Muscle of leg (tissue), 11 donors: ENCODE measurements around the gene RTN4RL2. TPM values are rescaled to one million over a fixed set of nuclear protein-coding genes. Genes with fewer than 3 reads are reported as not detected.

Experiments
- DNase-seq: peaks from one replicate; pipeline ENCODE4 v3.0.0; 2013
- H3K27ac ChIP-seq: one replicate; pipeline ENCODE4 v1.5.1; 2013; ENCODE audit warnings: mild to moderate bottlenecking, low read length, control low read depth
- H3K27me3 ChIP-seq: one replicate; pipeline ENCODE4 v1.6.1; 2013; ENCODE audit warnings: low read length; ENCODE audit not compliant: control insufficient read depth, insufficient read depth
- H3K36me3 ChIP-seq: one replicate; pipeline ENCODE4 v1.6.1; 2013; ENCODE audit warnings: low read length; ENCODE audit not compliant: control insufficient read depth, insufficient read depth
- H3K4me1 ChIP-seq: one replicate; pipeline ENCODE4 v1.6.1; 2013; ENCODE audit warnings: low read length; ENCODE audit not compliant: control insufficient read depth, insufficient read depth
- H3K4me3 ChIP-seq: one replicate; pipeline ENCODE4 v1.5.1; 2013; ENCODE audit warnings: low read length, control low read depth
- H3K9me3 ChIP-seq: replicated peaks from 2 replicates; pipeline ENCODE4 v1.6.1; 2013; ENCODE audit warnings: low read depth, low read length; ENCODE audit not compliant: control insufficient read depth
- WGBS: methylation state at CpG from one replicate; pipeline ENCODE4 v1.1.5; 2013; ENCODE audit warnings: missing lambda C conversion rate; ENCODE audit not compliant: insufficient coverage; 5-methylcytosine and 5-hydroxymethylcytosine counted together
- polyA plus RNA-seq, 8 donors: library from polyadenylated mRNA; unstranded; fragments of 120-200 nt; gene quantifications; one replicate each; pipeline versions ENCODE4 v1.2.1 to v1.2.3, GENCODE V29; 2013; ENCODE audit warnings: inconsistent platforms in 1 of 8, low replicate concordance in 1 of 8; ENCODE audit not compliant: insufficient read length in 8 of 8, insufficient read depth in 1 of 8
- total RNA-seq: library from RNA; stranded (reverse); fragments of 120-200 nt; gene quantifications from one replicate; pipeline ENCODE4 v1.2.4, GENCODE V29; 2013

RTN4RL2 gene
- total and polyA plus RNA-seq, 9 donors: 2.0 to 27.2 (median 16.7) TPM

DNA sequence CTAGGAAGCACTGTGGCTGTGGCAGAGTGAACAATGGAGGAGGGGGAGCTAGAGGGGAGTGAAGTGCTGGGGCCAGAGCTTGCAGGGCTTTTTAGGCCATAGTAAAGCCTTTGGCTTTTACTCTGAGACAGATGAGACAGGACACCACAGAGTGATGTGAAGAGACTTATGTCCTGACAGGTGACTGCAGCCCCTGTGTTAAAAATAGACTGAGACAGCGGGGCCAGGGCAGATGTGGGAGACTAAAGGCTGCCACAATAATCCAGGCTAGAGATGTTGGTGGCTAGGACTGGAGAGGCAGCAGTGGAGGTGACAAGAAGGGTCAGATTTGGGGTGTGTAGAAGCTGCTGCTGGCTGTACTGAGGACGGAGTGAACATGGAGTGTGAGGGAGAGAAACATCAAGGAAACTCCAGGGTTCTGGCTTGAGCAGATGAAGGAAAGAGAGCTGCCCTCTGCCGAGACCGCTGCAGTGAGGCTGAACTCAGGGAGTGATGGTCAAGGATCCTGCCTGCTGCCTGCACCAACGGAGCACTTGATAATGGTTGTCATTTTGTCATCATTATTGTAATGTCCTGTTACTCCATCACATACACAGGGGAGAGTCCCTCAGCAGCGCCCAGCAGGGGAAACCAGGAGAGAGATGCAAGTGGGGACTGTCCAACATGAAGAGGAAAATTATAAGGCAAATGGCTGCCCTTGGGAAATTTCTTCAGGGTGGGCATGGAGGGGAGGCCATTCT lies 27.8 kb downstream of the RTN4RL2 start:
- peak overlapping the region; percentile 37 for H3K27ac ChIP-seq
- DNase-seq: peak; percentile 58
- H3K4me3 ChIP-seq: no peak overlapping the region
- peaks cover 36% of the 10 kb centered on the region for H3K4me1 ChIP-seq
- H3K36me3 ChIP-seq: peaks cover 30% of the 10 kb centered on the region
- 63% methylated on average over 2 of the region's 6 CpGs for WGBS
- H3K27me3 ChIP-seq: peaks cover 8% of the 10 kb centered on the region
- no peaks in the 10 kb centered on the region for H3K9me3 ChIP-seq

DNA sequence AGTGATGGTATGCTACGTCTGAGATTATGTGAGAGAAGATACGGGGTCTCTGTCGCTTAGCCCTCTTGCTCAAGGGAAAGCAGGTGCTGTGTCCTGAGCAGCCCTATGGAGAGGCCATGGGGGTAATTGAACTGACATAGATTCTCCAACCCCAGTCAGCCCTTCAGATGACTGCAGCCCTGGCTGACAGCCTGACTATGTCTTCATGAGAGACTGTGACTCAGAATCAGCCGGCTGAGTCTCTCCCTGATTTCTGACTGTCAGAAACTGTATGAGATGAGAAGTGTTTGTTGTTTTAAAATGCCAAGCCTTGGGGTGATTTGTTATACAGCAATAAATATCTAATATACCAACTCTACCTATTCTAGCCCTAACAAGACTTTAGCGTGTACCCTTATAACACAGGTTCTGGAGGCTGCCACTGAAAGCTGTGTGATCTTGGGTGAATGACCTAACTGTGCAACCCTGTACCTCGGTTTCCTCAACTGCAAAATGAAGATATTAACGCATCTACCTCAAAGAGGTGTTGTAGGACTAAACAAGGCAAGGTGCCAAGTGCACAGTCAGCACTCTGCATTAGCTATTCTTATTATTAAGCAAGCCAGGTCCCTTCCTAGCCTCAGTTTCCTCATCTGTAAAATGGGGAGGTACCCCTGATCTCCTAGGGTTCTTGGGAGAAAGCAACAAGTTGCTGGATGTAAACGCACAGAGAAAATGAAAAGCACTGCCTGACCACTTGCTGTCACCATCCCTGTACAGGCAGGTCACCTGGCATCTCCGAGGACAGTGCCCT lies 30.3 kb downstream of the RTN4RL2 start:
- Histone ChIP-seq H3K4me1 (peaks cover 40% of the 10 kb centered on the region), H3K9me3 (no peaks in the 10 kb centered on the region), H3K4me3 (no peak overlapping the region), H3K36me3 (peaks cover 21% of the 10 kb centered on the region), H3K27me3 (no peaks in the 10 kb centered on the region), H3K27ac (no peak overlapping the region)
- WGBS: 86% methylated on average over 5 of the region's 9 CpGs
- DNase-seq: peak; percentile 26

DNA sequence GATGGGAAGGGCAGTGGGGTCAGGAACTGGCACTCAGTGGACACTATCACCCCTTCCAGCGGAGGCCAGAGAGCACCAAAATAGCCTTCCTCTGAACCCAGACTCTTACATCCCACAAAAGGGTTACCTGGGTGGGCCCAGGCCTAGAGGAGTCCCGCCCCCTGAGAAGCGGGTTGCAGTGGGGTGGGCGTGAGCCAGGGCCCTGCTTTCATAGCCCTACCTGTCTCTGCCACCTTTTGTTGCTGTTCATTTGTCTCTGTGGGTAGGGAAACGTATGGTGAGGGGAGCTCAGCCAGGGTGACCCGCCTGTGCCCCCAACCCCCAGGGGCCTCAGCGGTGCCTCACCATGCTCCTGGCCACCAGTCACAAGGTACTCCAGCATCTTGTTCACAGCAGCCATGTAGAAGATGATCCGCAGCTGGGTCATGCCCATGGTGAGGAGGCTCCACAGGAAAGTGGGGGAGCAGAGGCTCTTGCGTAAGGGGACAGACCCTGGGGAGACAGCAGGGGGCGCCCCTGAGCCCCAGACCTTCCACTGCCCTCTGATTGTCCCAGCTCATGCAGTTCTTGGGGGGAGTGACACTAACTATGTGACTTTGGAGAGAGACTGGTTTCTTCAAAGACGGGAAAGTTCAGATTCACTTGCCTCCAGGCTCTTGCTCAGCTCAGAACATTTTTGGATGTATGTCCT lies 31.2 kb downstream of the RTN4RL2 start:
- no peaks in the 10 kb centered on the region for H3K27me3 ChIP-seq
- peaks cover 30% of the 10 kb centered on the region for H3K36me3 ChIP-seq
- 66% methylated on average over 6 of the region's 11 CpGs for WGBS
- H3K27ac ChIP-seq: no peak overlapping the region
- no peak for DNase-seq
- H3K9me3 ChIP-seq: no peaks in the 10 kb centered on the region
- peaks cover 40% of the 10 kb centered on the region for H3K4me1 ChIP-seq
- H3K4me3 ChIP-seq: no peak overlapping the region

DNA sequence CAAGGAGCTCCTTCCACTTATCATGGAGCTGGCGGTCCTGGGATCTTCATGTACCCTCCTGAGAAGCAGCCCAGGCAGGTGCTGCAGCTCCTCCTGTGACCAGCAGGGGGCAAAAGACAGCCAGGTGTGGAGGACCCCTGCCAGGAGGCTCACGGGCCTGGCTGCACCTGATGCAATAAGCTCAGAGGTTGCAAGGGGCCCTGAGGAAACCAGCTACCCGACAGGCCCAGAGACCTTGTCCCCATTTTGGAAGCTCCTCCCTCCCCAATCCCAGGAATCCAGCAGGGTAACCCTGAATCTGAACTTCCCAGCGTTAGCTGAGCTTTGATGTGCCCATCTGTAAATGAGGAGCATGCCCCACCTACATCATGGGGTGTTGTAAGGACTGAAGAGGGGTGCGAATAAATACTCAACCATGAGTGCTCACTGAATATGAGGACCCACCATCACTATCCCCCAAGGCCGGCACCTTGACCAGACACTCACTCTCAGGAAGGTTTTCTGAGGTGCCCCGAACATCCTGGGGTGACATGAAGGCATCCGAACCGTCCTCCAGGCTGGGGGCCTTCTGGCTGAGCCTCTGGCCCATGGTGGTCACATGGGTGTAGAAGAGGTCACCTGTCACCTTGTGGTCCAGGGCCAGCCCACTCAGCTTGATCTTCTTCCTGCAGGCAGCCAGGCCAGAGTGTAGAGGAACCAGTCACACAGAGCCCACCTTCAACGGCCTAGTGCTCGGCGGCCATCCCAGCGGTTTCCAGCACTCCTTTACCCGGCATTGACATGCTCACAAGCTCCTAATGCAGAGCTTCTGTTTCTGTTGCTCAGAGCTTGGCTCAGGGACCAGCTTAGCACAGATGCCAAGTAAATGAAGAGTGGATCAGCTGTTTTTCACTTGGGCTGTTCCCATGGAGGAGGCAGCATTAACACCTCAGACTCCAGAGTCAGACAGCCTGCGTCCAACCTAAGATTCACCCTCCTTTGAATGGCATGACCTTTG lies 33.5 kb downstream of the RTN4RL2 start:
- no peak overlapping the region for H3K27ac ChIP-seq
- WGBS: 57% methylated on average over 10 of the region's 15 CpGs
- no peak overlapping the region for H3K4me3 ChIP-seq
- no peaks in the 10 kb centered on the region for H3K9me3 ChIP-seq
- no peaks in the 10 kb centered on the region for H3K27me3 ChIP-seq
- H3K36me3 ChIP-seq: peaks cover 34% of the 10 kb centered on the region
- H3K4me1 ChIP-seq: peaks cover 26% of the 10 kb centered on the region
- DNase-seq: peak; percentile 68

DNA sequence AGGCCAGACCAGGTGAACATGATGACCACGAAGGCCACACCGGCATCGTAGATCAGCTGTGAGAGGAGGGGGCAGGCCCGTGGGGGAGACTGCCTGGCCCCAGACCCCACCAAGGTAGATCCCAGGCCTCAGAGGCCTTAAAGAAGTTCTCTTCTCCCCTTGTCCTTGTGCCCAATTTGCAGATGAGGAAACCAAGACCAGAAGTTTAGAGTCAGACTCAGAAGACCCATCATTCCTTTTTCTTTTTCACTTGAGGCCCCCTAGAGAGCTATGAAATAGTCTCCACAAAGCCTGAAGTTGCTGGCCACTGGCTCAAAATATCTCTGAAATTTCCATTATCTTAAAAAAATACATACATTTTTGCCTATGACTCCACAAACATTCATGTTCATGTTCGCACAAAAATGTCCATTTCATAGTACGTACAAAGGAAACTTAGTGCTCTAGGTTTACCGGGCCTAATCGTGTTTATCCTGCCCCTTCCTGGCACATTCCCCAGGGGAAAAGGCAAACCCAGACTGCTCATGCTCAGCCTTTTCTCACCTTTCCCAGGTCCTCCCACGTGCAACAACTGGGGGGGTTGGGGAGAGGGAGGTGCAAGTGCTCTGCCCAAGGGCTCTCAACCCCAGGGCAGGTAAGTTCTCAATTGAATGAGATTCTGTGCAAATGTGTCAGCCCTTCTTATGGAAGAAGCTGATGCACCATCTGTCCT lies 35.9 kb downstream of the RTN4RL2 start:
- no peak for DNase-seq
- Histone ChIP-seq H3K4me1 (peaks cover 41% of the 10 kb centered on the region), H3K27ac (no peak overlapping the region), H3K9me3 (no peaks in the 10 kb centered on the region), H3K36me3 (peaks cover 29% of the 10 kb centered on the region), H3K27me3 (no peaks in the 10 kb centered on the region), H3K4me3 (no peak overlapping the region)
- 83% methylated on average over 5 of the region's 9 CpGs for WGBS

DNA sequence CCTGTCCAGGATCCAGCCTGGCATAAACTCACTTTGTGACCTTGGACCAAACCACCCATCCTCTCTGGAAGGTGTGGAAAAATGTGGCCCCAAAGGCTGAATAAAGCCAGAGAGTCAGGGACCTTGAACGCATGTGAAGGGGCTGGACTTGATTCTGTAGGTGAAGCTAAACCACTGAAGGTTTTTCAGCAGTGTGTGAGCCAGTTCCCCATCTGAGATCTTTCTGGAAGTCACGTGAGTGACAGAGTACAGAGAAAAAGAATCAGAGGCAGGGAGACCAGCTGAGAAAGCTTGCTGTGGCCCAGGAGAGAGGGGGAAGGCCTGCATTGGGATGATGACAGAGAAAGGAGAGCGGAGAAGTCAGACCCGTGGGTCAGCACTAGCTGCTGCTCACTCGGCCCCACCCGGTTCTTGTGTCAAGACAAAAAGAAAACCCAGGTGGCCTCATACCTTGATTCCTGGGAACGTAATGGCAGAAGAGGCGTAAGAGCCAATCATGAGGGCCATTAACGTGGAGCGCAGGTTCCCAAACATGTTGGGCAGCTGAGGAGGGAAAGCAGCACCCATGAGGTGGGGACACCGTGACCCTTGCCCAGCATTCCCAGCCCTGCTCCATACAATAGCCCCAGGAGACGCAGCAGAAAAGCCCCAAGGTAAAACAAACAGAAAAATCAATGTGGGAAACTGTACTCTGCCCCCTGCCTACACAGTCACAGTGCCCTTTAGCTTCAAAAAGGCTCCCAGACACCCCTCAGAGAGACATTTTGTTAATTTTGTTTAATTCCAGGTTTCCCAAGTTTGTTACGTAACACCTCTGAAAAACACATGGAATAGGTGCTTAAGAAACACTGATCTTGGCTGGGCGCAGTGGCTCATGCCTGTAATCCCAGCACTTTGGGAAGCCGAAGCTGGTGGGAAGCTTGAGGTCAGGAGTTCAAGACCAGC lies 37.2 kb downstream of the RTN4RL2 start:
- Histone ChIP-seq H3K9me3 (no peaks in the 10 kb centered on the region), H3K27me3 (no peaks in the 10 kb centered on the region), H3K4me3 (no peak overlapping the region), H3K4me1 (peaks cover 45% of the 10 kb centered on the region), H3K36me3 (peaks cover 29% of the 10 kb centered on the region), H3K27ac (no peak overlapping the region)
- 88% methylated on average over 12 of the region's 15 CpGs for WGBS
- DNase-seq: no peak

DNA sequence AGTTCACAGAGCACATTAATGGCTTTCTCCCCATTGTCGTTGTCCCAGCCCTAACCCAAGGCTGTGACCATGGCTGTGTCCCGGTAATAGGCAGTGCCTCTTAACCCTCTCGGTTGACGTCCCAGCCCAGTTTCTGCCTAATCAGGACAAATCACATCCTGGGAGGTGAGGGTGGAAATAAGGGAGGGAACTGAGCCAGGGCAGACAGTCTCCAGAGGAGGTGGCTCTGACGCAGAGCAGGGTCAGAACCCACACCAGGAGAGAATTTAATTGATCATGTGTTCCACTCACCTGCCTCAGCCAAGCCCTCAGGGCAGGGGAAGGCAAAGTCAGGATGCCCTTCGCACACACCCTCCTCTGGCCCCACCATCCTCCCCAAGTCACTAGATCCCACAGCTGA lies 38.2 kb downstream of the RTN4RL2 start:
- no peak for DNase-seq
- WGBS: 74% methylated on average over 5 of the region's 6 CpGs
- Histone ChIP-seq H3K27me3 (no peaks in the 10 kb centered on the region), H3K4me3 (no peak overlapping the region), H3K4me1 (peaks cover 44% of the 10 kb centered on the region), H3K9me3 (no peaks in the 10 kb centered on the region), H3K36me3 (peaks cover 29% of the 10 kb centered on the region), H3K27ac (no peak overlapping the region)

DNA sequence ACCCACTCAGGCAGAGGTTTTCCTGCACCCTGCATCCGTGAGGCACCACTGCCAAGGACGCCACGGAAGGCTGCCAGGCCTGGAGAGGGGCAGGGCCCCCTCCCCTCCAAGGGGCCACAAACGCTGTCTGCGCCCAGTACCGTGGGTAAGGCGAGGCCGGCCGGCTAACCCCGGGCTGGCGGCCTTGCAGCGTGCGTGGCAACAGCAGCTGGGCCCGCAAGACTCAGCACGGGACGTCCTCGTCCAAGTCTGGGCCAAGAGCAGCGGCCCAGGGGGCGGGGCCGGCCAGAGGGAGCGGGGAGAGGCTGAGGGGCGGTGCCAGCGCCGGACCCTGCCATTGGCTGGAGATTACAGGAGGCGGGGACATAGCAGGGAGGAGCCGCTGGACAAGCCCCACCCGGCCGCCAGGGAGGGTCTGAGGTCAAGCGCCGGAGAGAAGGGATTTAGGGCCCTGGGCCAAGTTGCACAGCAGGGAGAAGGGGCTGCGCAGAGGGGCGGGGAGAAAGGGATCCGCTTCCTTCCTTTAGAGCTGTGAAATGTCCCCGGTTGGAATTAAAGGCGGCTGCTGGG lies 39.2 kb downstream of the RTN4RL2 start:
- peaks cover 29% of the 10 kb centered on the region for H3K36me3 ChIP-seq
- peak overlapping the region; percentile 89 for H3K27ac ChIP-seq
- WGBS: 3% methylated on average over 32 of the region's 35 CpGs
- no peaks in the 10 kb centered on the region for H3K27me3 ChIP-seq
- peak; percentile 96 for DNase-seq
- peaks cover 34% of the 10 kb centered on the region for H3K4me1 ChIP-seq
- H3K4me3 ChIP-seq: peak overlapping the region; percentile 30
- H3K9me3 ChIP-seq: no peaks in the 10 kb centered on the region
